ENCODE results near the gene PRM1. TPM values are rescaled to one million over a fixed set of nuclear protein-coding genes. Genes with fewer than 3 reads are reported as not detected.

Gene PRM1, protein sequence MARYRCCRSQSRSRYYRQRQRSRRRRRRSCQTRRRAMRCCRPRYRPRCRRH
- polyA plus RNA-seq (ENCODE audit: insufficient read length) = not detected

DNA sequence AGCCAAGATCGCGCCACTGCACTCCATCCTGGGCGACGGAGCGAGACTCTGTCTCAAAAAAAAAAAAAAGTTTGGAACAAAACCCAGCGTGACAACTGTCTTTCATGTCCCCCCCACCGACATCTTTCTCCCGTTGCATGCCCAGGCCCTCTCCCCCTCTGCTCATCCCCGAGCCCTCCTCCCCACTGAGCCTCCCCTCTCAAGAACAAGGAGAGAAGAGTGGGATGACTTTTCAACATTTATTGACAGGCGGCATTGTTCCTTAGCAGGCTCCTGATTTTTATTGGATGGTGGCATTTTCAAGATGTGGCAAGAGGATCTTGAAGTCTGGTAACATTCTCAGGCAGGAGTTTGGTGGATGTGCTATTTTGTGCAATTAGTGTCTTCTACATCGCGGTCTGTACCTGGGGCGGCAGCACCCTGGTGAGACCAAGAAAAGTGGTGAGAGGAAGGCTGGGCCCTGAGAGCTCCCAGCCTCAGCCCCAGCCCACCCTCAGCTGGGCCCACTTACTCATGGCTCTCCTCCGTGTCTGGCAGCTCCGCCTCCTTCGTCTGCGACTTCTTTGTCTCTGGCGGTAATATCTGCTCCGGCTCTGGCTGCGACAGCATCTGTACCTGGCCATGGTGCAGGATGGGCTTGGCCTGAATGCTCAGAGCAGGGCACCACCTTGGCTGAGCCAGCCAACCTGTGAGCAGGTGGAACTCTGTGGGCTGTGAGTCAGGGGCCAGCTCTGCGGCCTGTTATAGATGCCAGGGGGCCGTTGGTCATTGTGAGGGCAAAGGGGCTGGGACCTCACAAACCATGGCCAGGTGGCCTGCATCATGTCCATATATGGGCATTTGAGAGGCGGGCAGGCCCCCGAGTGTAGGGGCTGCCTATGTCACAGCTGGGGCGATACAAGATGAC is at the start of gene PRM1:
Gene PRM1, minus strand, starts transcription at position 715 of the 907 bp plus-strand sequence. Its CDS starts 92 bp downstream, at position 623.
- DNase-seq (ENCODE audit: low read depth) = no peak

DNA sequence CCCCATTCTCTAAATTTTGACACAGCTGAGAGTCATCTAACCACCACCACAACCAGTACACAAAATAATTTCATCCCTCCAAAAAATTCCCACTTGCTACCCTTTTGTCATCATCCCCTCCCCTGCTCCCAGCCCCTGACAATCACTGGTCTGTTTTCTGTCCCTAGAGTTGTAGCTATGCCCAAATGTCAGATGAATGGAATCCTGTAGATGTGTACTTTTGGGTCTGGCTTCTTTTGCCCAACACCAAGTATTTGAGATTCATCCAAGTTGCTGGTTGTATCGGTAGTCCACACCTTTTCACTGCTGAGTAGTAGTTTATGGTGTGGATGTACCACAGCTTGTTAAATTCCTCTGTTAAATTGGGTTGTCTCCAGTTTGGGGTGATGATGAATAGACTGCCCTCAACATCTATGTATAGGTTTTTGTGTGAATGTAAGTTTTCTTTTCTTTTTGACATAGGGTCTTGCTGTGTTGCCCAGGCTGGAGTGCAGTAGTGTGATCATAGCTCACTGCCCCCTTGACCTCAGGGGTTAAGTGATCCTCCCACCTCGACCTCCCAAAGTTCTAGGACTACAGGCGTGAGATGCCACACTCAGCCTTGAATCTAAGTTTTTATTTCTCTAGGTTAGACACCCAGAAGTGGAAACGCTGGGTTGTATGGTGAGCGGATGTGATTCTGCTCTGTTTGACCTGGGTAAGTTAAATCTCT is 49.6 kb upstream of the PRM1 start:
- no peak for DNase-seq (ENCODE audit: low read depth)

DNA sequence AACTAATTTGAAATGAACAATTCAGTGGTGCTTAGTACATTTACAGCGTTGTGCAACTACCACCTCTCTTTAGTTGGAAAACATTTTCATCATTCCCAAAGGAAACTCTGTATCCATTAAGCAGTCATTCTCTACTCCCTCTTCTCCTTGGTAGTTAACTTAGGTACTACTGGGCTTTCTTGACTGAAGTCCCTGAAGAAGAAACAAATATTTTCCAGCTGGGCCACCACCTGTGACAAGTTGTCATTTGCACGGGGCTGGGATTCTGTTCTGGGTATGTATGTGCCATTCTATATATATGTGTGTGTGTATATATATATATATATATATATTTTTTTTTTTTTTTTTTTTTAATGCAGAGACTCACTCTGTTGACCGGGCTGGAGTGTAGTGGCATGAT is 48.8 kb upstream of the PRM1 start:
- DNase-seq (ENCODE audit: low read depth) = no peak

DNA sequence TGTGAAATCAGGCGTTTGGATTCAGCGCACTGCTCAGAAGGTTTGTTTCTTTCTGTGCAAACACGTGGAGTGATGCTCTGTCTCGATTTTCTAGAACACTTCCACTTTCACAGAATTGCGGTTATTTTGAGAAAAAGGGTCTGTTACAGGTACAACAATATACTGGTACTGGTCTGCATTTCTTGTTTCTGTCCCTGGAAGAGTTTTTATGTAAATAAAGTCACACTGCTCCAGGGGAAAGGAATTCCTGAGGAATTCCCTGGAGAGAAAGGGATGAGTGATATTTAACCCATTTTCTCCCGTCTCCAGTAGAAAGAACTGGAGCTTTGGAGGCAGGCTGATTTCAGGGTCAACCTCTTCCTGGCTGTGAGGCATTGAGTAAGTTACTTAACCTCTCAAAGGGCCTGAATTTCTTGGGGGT is 48.0 kb upstream of the PRM1 start:
- no peak for DNase-seq (ENCODE audit: low read depth)

DNA sequence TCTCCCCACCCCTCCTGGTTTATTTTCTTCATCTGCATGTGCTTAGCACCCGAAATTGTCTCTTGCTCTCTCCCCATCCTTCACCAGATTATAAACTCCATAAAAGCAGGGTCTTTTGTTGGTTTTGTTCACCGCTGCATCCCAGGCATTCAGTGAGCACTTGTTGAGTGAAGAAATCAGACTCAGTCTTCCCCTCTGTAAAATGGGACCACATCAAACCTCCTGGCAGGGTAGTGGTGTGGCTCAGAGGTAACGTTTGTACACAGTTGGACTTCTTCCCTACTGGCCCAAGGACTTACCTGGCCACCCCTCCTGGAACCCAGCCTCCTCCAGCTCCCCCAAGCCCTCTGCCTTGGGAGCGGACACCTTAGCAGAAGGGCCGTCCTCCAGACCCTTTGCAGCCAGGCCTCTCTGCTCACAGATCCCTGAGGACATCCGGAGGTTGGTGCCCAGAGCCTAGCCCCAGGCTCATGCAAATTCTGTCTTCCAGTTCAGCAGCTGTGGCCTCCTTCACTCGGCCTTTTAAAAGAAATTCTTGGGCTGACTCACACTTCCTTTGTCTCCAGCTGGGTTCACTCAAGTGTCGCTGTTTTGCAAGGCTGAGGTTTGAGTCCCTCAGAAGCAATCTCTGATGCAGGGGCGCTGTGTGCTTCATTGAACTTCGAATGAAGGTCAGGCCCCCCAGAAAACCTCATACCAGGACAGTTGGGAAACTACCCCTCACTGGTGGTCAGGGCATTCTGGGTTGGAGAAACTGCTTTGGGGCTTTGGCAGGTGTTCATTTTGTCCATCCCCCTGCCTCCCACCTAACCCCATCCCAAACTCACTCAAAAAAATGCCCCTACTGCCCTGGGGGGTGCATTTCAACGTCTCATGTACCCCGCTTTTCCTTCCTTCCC is 47.3 kb upstream of the PRM1 start:
- DNase-seq (ENCODE audit: low read depth) = peak; percentile 65

DNA sequence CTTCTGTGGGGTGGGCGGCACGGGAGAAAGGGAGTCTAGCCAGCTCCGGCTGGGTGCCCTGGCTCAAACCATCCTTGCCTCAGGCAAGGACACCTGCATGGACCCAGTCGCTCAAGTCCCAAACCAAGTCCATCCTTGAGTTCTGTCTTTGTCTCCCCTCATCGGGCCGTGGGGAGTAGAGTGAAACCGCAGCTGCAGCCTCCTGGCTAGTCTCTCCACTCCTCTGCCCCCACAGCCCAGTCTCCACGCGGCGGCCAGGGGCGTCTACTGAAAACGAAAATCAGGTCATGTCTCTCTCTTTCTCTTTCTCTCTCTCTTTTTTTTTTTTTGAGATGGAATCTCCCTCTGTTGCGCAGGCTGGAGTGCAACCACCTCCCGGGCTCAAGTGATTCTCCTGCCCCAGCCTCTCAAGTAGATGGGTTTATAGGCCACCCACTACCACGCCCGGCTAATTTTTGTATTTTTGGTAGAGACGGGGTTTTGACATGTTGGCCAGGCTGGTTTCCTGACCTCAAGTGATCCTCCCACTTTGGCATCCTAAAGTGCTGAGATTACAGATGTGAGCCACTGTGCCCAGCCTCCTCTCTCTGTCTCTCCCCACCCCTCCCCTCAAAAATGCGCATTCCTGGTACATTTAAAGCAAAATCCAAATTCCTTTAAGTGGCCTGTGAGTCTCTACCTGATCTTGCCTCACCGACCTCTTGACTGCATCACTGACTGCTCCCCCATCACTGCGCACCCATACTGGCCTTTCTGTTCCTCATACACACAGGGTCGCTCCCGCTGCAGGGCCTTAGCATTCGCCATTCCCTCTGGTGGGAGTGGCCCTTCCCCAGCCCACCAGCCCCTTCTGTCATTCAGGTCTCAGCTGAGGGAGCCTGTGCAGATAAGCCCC is 46.4 kb upstream of the PRM1 start:
- no peak for DNase-seq (ENCODE audit: low read depth)

DNA sequence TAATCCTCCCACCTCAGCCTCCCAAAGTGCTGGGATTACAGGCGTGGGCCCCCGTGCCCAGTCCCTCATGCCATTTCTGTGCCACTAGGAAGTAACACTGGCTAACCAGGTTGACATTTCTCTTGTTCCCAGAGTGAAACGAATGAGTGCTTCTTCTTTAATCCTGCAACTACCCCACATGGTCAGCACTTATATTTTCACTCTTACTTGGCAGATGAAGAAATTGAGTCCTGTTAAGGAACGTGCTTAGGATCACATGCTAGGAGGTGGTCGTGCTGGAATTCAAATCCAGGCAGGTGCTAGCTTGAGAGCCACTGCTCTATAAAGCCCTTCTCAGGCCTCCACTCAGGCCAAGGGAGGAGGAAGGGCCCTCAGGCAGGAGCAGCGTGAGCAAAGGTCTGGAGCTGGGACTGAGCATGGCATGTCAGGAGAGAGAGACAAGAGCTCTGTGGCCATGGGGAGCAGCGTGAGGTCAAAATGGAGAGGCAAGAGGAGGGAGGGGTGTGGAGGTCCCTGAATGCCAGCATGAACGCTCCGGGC is 45.7 kb upstream of the PRM1 start:
- no peak for DNase-seq (ENCODE audit: low read depth)

DNA sequence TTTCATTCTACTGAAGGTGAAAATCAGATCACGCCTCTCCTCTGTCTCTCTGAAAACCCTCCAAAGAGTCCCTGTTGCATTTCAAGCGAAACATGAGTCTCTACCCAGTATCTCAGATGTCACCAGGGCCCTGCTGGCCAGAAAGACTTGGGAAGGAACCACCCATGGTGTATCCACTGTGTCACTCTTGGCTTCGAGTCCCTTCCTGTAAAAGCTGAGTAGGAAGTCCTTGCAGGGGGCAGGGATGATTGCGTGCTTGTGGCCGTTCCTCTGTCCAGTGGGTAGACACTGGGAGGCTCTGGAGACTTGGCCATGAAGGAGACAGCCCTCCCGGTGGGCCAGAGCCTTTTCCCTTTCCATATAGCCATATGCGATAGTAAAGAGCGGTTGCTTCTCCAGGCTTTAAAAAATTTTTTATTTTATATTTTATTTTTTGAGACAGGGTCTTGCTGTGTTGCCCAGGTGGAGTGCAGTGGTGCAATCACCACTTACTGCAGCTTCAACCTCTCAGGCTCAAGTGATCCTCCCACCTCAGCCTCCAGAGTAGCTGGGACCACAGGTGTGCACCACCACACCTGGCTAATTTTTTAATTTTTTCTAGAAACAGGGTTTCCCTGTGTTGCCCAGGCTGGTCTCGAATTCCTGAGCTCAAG is 45.1 kb upstream of the PRM1 start:
- no peak for DNase-seq (ENCODE audit: low read depth)

DNA sequence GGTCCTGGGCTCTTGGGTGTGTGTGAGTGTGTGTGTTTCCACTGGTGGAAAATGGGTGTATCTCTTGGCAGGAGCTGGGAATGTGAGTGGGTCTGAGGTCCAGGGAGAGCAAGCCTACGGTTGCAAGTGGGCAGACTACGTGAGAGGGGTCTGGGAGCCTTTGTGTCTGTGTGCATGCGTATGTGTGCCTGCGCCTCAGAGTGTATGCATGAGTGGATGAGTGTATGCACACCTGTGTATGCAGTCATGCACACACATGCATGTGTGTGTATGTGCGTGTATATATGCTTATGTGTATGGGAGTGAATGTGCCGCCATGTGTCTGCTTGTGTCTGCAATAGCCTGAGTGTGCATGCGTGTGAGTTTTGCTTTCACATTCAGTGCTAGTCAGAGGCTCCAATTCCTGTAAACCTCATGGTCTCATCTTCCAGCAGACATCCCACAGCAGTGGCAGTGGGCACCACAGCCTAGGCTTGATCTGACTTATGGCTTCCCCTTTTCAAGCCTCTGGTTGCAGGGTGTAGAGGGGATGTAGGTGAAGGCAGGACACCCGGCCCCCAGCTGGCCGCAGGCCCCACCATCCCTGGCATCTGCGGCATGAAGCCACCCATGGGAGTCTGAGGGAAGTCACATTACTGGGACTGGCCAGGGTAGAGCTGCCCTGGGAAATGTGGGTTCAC is 44.4 kb upstream of the PRM1 start:
- no peak for DNase-seq (ENCODE audit: low read depth)

DNA sequence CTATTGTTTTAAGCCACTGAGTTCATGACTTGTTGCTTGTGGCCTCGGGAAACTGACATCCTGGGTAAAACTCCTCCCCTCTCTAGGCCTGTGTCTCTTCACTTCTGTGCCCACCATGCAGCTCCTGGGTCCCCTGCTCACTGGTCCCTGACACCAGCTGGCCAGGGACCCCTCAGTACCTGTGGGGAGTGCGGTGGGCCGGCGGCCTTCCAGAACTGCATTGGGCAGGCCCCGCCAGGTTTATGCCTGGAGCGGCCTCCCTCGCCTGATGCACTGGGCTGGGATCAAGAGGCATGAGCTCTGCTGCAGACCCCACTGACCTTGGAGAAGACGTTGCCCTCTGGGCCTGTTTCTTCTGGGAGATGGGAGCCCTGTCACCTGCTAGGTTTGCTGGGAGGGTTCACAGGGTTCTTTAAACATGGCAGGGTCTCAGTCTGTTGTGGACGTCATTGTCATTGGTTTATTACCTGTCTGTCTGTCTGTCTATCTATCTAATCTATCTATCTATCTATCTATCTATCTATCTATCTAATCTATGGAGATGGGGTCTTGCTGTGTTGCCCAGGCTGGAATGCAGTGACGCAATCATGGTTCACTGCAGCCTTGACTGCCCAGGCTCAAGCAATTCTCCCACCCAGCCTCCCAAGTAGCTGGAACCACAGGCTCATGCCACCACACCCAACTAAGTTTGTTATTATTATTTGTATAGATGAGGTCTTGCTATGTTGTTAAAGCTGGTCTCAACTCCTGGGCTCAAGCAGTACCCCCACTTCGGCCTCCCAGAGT is 42.6 kb upstream of the PRM1 start:
- DNase-seq (ENCODE audit: low read depth) = no peak

DNA sequence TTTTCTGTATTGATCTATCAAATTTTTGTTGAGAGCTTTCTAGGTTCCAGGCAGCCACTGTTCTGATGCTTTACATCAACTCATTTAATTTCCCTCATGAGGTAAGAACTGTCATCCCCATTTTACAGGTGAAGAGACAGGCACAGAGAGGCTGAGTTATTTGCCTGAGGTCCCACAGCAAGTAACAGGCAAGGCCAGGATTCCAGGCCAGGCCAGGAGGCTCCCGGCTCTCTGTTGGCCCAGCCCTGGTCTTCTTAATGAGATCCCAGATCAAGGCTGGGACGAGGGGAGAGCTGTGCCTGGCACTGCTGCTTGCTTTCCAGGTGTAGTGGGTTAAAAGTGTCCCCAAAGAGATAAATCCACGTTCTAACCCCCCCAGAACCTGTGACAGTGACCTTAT is 41.7 kb upstream of the PRM1 start:
- DNase-seq (ENCODE audit: low read depth) = no peak

DNA sequence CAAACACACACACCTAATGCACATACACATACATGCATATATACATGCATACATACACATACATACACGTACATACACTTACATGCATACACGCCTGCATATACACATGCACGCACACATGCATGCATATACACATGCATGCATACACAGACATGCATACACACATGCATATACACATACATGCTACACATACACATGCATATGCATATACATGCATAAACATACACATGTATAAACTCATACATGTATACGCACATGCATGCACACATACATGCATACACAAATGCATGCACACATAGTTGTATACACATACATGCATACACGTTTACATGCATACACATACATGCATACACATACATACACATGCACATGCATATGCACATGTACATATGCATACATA is 40.5 kb upstream of the PRM1 start:
- DNase-seq (ENCODE audit: low read depth) = no peak

DNA sequence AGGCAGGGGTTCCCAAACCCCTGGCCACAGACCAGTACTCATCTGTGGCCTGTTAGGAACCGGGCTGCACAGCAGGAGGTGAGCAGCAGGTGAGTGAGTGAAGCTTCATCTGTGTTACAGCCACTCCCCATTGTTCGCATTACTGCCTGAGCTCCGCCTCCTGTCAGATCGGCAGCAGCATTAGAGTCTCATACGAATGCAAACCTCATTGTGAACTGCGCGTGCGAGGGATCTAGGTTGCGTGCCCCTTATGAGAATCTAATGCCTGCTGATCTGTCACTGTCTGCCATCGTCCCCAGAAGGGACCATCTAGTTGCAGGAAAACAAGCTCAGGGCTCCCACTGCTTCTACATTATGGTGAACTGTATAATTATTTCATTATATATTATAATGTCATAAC is 39.0 kb upstream of the PRM1 start:
- no peak for DNase-seq (ENCODE audit: low read depth)

DNA sequence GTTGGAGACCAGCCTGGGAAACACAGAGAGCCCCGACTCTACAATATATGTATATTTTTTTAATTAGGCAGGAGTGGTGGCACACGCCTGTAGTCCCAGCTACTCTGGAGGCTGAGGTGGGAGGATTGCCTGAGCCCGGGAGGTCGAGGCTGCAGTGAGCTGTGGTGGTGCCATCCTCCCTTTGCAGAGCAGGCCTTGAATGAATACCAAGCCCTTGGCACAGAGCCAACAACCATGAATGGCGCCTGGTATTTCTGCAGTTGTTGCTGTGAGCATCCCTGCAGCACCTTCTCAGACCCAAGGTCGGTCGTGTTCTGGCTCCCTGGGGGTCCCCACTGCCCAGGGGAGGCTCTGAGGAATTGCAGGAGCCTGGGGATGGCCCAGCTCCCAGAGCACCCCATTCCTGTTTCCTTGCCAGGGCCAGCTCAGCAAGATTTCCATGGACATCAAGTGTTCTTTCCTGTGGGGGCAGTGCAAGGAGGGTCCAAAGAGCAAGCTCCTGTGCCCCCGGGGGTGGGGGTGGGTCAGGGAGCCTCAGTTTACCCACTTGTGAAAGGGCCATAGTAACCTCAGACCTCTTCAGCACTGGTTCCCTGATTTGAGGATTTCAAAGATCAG is 38.5 kb upstream of the PRM1 start:
- DNase-seq (ENCODE audit: low read depth) = no peak

DNA sequence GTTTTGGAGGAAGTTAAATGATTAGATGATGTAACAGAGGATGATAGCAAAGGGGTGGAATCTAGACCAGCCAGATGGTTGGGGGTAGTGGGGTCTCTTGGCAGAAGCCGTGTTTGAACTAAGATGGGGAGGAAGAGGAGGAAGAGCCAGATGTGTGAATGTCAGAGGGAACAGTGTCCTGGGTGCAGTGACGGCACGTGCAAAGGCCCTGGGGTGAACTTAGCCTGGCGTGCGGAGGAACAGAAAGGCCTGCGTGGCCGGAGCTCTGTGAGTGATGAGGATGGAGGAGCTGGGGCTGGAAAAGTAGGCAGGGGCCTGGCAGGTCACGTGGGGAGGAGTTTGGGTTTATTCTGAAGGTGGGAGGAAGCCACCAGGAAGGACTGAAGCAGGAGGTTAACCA is 37.7 kb upstream of the PRM1 start:
- no peak for DNase-seq (ENCODE audit: low read depth)

DNA sequence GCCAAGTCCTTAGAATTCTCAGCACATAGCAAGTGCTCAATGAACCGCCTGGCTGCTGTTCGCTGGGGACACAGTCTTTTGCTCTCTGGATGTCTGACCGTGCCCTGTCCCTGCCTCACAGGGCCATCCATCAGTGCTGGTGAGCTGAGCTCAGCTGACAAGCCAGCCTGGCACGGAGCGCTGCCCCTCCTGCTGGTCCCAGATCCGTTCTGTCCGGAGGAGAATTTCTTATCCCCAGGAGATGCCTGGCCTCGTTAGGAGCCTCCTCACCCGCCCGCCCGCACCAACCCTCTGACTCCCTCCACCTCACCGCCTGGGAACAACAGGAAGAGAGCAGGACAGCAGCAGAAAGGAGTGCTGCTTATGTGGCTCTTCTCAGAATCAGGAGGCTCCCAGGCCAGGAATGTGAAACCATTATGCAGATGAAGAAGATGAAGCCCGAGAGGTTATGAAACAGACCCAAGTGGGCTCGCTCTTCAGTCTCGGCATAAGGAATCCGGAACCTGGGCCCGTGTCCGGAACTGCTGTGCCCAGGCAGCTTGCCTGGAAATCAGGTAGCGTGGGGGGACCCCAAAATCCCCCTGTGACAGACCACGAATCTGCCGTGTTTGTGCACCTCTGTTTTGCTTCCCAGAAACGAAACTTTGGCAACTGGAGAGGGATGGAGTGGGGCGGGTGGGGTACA is 35.3 kb upstream of the PRM1 start:
- no peak for DNase-seq (ENCODE audit: low read depth)

DNA sequence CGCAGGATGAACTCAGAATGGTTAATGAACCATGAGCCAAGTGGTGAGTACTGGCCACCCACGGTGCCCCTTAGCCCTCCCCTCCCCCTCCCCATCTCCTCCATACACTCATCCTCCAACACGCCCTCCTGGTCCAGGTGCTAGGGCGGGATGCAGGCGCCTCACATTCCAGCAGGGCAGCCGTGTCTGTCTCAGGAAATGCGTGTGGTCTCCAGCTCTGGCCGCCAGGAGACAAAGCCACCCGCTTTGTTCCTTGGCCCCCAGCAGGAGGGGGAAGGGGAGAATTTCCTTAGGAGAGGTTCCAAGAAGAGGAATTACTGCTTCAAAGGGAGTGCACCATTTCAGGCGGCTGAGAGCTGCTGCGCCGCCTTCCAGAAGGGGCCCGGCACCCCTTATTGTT is 34.4 kb upstream of the PRM1 start:
- DNase-seq (ENCODE audit: low read depth) = no peak
